ENCODE results near the gene CASKIN1. TPM values are rescaled to one million over a fixed set of nuclear protein-coding genes. Genes with fewer than 3 reads are reported as not detected.

CASKIN1 gene
- total RNA-seq, 1 experiment from 2014 or later: 0.29 TPM

- DNase-seq (ENCODE audit: low read depth): no peak
Observed at GRCh38 chr16:2195322-2196161, 863 bp downstream of the CASKIN1 start.

GRCh38 chr16:2194852-2195321, 1.5 kb downstream of the CASKIN1 start:
- DNase-seq (ENCODE audit: low read depth): peak; percentile 44

GRCh38 chr16:2194166-2194834, 2.1 kb downstream of the CASKIN1 start:
- peak; percentile 66 for DNase-seq (ENCODE audit: low read depth)

GRCh38 chr16:2191446-2191706, 5.0 kb downstream of the CASKIN1 start:
- no peak for DNase-seq (ENCODE audit: low read depth)

GRCh38 chr16:2190659-2191445, 5.6 kb downstream of the CASKIN1 start:
- DNase-seq (ENCODE audit: low read depth): no peak

- no peak for DNase-seq (ENCODE audit: low read depth)
Observed at GRCh38 chr16:2190002-2190658, 6.3 kb downstream of the CASKIN1 start.

GRCh38 chr16:2189252-2189893, 7.0 kb downstream of the CASKIN1 start:
- DNase-seq (ENCODE audit: low read depth): no peak

GRCh38 chr16:2188395-2188794, 8.0 kb downstream of the CASKIN1 start:
- no peak for DNase-seq (ENCODE audit: low read depth)

- DNase-seq (ENCODE audit: low read depth): no peak
Observed at GRCh38 chr16:2187212-2187611, 9.2 kb downstream of the CASKIN1 start.

GRCh38 chr16:2186505-2186904, 9.9 kb downstream of the CASKIN1 start:
- no peak for DNase-seq (ENCODE audit: low read depth)

- no peak for DNase-seq (ENCODE audit: low read depth)
Observed at GRCh38 chr16:2186064-2186463, 10.3 kb downstream of the CASKIN1 start.

GRCh38 chr16:2184962-2185361, 11.4 kb downstream of the CASKIN1 start:
- DNase-seq (ENCODE audit: low read depth): no peak

GRCh38 chr16:2184346-2184745, 12.1 kb downstream of the CASKIN1 start:
- DNase-seq (ENCODE audit: low read depth): no peak

- DNase-seq (ENCODE audit: low read depth): no peak
Observed at GRCh38 chr16:2183671-2184070, 12.7 kb downstream of the CASKIN1 start.

- DNase-seq (ENCODE audit: low read depth): no peak
Observed at GRCh38 chr16:2181952-2182351, 14.5 kb downstream of the CASKIN1 start.

GRCh38 chr16:2180962-2181923, 15.2 kb downstream of the CASKIN1 start:
- no peak for DNase-seq (ENCODE audit: low read depth)

GRCh38 chr16:2180461-2180860, 15.9 kb downstream of the CASKIN1 start:
- no peak for DNase-seq (ENCODE audit: low read depth)

GRCh38 chr16:2179576-2179975, 16.8 kb downstream of the CASKIN1 start:
- no peak for DNase-seq (ENCODE audit: low read depth)

GRCh38 chr16:2179107-2179501, 17.3 kb downstream of the CASKIN1 start:
- DNase-seq (ENCODE audit: low read depth): no peak

Data from LHCN-M2 (cell line).